Measurements from ENCODE around the gene GALNT6.

DNA sequence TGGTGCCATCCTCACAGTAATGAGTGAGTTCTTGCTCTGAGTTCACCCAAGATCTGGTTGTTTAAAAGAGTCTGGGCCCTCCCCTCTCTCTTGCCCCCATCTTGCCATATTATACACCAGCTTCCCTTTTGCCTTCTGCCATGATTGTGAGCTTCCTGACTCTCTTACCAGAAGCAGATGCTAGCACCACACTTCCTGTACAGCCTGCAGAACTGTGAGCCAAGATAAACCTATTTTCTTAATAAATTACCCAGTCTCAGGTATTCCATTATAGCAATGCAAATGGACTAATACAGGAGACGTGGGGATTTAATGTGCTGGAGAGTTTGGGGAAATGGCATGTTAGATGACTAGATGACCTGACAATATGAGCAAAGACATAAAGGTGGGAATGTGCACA is 46.2 kb upstream of the GALNT6 start:
- TF ChIP-seq CTCF (conservative IDR thresholded peaks at IDR 0.05 in 1 of 2, IDR thresholded peaks at IDR 0.05 in 1 of 2; ENCODE audit: low read depth in 1 of 2, low read length in 2 of 2): no peak
- TF ChIP-seq EZH2 (IDR thresholded peaks at IDR 0.05; ENCODE audit: low read length, missing control alignments): no peak
